Measurements from ENCODE around the gene CDK10.

The CDK10 gene

DNA sequence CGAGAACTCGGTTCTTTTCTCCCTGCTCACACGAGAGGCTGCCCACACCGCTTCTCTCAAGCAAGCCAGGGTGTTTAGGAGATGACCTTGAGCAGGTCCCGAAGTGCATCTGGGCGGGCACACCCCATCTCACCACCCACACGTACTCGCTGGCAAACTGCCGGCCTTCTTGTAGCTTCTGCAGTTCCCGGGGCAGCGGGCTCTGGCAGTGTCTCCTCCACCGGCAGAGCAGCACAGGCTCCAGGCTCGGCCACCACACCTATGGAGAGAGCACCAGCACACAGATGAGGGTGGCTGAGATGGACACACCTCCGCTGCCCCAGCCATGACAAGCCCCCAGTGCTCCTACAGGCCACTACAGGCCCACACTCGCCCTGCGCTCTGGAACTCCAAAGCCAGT, 58.3 kb downstream of the CDK10 start:
- Histone ChIP-seq H3K27me3 (ENCODE audit: low read depth, low read length) (no peaks in the 10 kb centered on the region), H3K27ac (ENCODE audit: low read length) (no peak overlapping the region), H3K9me3 (ENCODE audit: control insufficient read depth in 1 of 2, low read length in 2 of 2) (no peaks in the 10 kb centered on the region), H3K4me3 (ENCODE audit: low read depth in 1 of 2, low read length in 2 of 2) (no peak overlapping the region), H3K4me1 (ENCODE audit: control insufficient read depth in 1 of 2, insufficient read depth in 2 of 2, low read length in 2 of 2) (no peaks in the 10 kb centered on the region), H3K36me3 (ENCODE audit: control insufficient read depth in 1 of 2, insufficient read depth in 2 of 2, low read length in 2 of 2) (peaks cover 5 to 7% of the 10 kb centered on the region in 2 donors)
